GM12878 (cell line): Measurements from ENCODE around the gene FHIP2A.

Experiments used
- ATF3 ChIP-seq: IDR thresholded peaks from 2 replicates; pipeline ENCODE4 v1.6.1; 2011; ENCODE audit warnings: low read depth, mild to moderate bottlenecking, low read length, moderate library complexity, borderline replicate concordance; ENCODE audit errors: extremely low read depth
- BRCA1 ChIP-seq: IDR thresholded peaks from 2 replicates; pipeline ENCODE4 v1.6.1; 2011; ENCODE audit warnings: low read depth, low read length, improper control_type of control experiment
- EZH2 ChIP-seq: IDR thresholded peaks from 2 replicates; pipeline ENCODE4 v1.6.1; 2012; ENCODE audit warnings: low read depth, mild to moderate bottlenecking, control low read depth, inconsistent platforms, low read length, borderline replicate concordance; ENCODE audit not compliant: control insufficient read depth
- HDAC2 ChIP-seq: fragments of 200-600 bp; sonication (generic); IDR thresholded peaks from 2 replicates; pipeline ENCODE4 v1.6.1; 2017
- JUND ChIP-seq: IDR thresholded peaks from 2 replicates; pipeline ENCODE4 v1.6.1; 2012; ENCODE audit warnings: low read depth, mild to moderate bottlenecking, low read length, improper control_type of control experiment, moderate library complexity
- MXI1 ChIP-seq: fragments of 150-350 bp; IDR thresholded peaks from 2 replicates; pipeline ENCODE4 v1.6.1; 2011; ENCODE audit warnings: low read depth, mild to moderate bottlenecking, inconsistent platforms, low read length, improper control_type of control experiment
- TF ChIP-seq, protein P1 (sequence below), 3 experiments: IDR thresholded peaks in 2 of 3; conservative IDR thresholded peaks in 1 of 3; 2 replicates each; pipeline ENCODE4 v1.5.1; 2011; ENCODE audit warnings: low read depth in 3 of 3, low read length in 3 of 3, mild to moderate bottlenecking in 3 of 3, control low read depth in 2 of 3, moderate library complexity in 2 of 3, inconsistent platforms in 1 of 3, mixed read lengths in 1 of 3; ENCODE audit not compliant: control insufficient read depth in 2 of 3, insufficient read depth in 1 of 3; ENCODE audit errors: extremely low read depth in 1 of 3

DNA sequence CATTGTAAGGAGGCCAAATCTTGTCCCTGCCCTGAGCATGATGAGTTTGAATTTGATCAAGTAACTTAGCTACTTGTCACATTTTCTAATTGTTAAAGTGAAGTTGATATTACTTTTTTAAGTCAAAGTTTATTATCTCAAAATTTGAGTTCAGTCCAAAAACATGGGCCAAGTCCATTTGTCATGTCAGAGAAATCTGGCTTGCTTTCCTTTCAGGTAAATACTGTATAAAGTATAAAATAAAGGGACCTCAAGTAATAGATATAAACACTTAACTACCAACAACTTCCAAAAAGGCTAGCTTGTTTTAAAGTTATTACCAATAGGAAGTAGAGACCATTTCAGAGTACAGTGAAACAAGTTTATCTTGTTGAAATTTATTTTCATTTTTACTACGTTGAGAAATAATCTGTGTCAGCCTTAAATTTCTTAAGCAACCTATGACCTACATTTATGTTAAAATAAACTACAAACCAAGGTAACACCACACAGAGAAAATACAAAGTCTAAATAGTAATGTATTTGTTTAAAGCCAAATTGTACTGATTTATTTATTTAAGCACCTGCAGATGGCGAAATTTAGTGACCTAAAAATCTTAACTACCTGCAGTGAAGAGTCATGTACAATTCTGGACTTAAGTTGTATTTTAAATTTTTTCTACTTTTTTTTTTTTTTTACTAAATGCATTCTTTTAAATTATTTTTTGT lies 36.5 kb downstream of the FHIP2A start:
- no peak for TF ChIP-seq BRCA1
- no peak for TF ChIP-seq HDAC2
- TF ChIP-seq ATF3, result no peak
- TF ChIP-seq EZH2, result no peak
- TF ChIP-seq JUND, result no peak
- TF ChIP-seq, protein P1, sequence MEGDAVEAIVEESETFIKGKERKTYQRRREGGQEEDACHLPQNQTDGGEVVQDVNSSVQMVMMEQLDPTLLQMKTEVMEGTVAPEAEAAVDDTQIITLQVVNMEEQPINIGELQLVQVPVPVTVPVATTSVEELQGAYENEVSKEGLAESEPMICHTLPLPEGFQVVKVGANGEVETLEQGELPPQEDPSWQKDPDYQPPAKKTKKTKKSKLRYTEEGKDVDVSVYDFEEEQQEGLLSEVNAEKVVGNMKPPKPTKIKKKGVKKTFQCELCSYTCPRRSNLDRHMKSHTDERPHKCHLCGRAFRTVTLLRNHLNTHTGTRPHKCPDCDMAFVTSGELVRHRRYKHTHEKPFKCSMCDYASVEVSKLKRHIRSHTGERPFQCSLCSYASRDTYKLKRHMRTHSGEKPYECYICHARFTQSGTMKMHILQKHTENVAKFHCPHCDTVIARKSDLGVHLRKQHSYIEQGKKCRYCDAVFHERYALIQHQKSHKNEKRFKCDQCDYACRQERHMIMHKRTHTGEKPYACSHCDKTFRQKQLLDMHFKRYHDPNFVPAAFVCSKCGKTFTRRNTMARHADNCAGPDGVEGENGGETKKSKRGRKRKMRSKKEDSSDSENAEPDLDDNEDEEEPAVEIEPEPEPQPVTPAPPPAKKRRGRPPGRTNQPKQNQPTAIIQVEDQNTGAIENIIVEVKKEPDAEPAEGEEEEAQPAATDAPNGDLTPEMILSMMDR (IDR thresholded peaks at IDR 0.05 in 2 of 3, conservative IDR thresholded peaks at IDR 0.05 in 1 of 3; ENCODE audit: control insufficient read depth in 2 of 3, extremely low read depth in 1 of 3, insufficient read depth in 1 of 3, low read depth in 3 of 3, low read length in 3 of 3), result no peak
- no peak for TF ChIP-seq MXI1
